ENCODE measurements around the gene TBC1D13. TPM values are rescaled to one million over a fixed set of nuclear protein-coding genes. Genes with fewer than 3 reads are reported as not detected.

The TBC1D13 gene
- total and polyA plus RNA-seq, 9 of the 15 experiments (the other 6 are each of a cell fraction or from before 2014, with no cell fraction given) = 2.3 to 28.7 (median 11.4) TPM

- TF ChIP-seq NCOA1 (IDR thresholded peaks at IDR 0.05; ENCODE audit: low read depth) (no peak), ZNF318 (IDR thresholded peaks at IDR 0.05; ENCODE audit: borderline replicate concordance in 1 of 2, low read depth in 1 of 2) (no peak), NR0B1 (IDR thresholded peaks at IDR 0.05; ENCODE audit: partially characterized antibody) (no peak), ZNF41 (CRISPR knock-in tag; conservative IDR thresholded peaks at IDR 0.05) (no peak), POLR2H (tag; IDR thresholded peaks at IDR 0.05; ENCODE audit: low read depth) (no peak), CHCHD3 (CRISPR knock-in tag; IDR thresholded peaks at IDR 0.05) (no peak), MIER1 (IDR thresholded peaks at IDR 0.05; ENCODE audit: low read depth) (no peak), NRF1 (conservative IDR thresholded peaks at IDR 0.05 in 1 of 2, IDR thresholded peaks at IDR 0.05 in 1 of 2) (no peak), PREB (CRISPR knock-in tag; IDR thresholded peaks at IDR 0.05) (no peak)
- TF ChIP-seq, protein P1, sequence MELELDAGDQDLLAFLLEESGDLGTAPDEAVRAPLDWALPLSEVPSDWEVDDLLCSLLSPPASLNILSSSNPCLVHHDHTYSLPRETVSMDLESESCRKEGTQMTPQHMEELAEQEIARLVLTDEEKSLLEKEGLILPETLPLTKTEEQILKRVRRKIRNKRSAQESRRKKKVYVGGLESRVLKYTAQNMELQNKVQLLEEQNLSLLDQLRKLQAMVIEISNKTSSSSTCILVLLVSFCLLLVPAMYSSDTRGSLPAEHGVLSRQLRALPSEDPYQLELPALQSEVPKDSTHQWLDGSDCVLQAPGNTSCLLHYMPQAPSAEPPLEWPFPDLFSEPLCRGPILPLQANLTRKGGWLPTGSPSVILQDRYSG (tag; conservative IDR thresholded peaks at IDR 0.05; ENCODE audit: low read depth) = no peak
- TF ChIP-seq, protein P2, sequence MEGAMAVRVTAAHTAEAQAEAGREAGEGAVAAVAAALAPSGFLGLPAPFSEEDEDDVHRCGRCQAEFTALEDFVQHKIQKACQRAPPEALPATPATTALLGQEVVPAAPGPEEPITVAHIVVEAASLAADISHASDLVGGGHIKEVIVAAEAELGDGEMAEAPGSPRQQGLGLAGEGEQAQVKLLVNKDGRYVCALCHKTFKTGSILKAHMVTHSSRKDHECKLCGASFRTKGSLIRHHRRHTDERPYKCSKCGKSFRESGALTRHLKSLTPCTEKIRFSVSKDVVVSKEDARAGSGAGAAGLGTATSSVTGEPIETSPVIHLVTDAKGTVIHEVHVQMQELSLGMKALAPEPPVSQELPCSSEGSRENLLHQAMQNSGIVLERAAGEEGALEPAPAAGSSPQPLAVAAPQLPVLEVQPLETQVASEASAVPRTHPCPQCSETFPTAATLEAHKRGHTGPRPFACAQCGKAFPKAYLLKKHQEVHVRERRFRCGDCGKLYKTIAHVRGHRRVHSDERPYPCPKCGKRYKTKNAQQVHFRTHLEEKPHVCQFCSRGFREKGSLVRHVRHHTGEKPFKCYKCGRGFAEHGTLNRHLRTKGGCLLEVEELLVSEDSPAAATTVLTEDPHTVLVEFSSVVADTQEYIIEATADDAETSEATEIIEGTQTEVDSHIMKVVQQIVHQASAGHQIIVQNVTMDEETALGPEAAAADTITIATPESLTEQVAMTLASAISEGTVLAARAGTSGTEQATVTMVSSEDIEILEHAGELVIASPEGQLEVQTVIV (CRISPR knock-in tag; IDR thresholded peaks at IDR 0.05; ENCODE audit: borderline replicate concordance) = no peak
These were observed 32.0 kb downstream of the TBC1D13 start (continued) for GRCh38 chr9:128818839-128819715.
